BJ (cell line): ENCODE measurements around the gene CD99. TPM values are rescaled to one million over a fixed set of nuclear protein-coding genes. Genes with fewer than 3 reads are reported as not detected.
"Not testable (repeated sequence)": the region's sequence is repeated elsewhere in the genome, so short reads cannot be mapped to it uniquely, and the experiment has no call there.

ENCODE experiments used
- CTCF ChIA-PET: fragments of 350-600 bp; formaldehyde crosslinking; extraction: SDS; loops from one replicate; lab custom pipeline; 2021; ENCODE audit warnings: antibody characterized with exemption, inconsistent platforms; lab: Yijun Ruan, JAX
- POLR2A ChIA-PET: fragments of 300-600 bp; sonication (Branson Sonifier 250); formaldehyde crosslinking; extraction: SDS; loops from one replicate; lab custom pipeline; 2021; ENCODE audit warnings: antibody characterized with exemption; lab: Charles Lee
- DNase-seq: peaks from one replicate; pipeline ENCODE4 v3.0.0-alpha.2; 2011; ENCODE audit warnings: low read depth
- H3K27me3 ChIP-seq: 2 replicates; pipeline ENCODE4 v1.6.0; 2011; ENCODE audit warnings: low read length; ENCODE audit not compliant: control insufficient read depth, insufficient read depth
- H3K36me3 ChIP-seq: 2 replicates; pipeline ENCODE4 v1.5.1; 2011; ENCODE audit warnings: low read length; ENCODE audit not compliant: control insufficient read depth, insufficient read depth
- H3K4me3 ChIP-seq: 2 replicates; pipeline ENCODE4 v1.5.1; 2011; ENCODE audit warnings: low read depth, mild to moderate bottlenecking, control low read depth, low read length
- polyA plus RNA-seq: library from polyadenylated mRNA; depleted of rRNA; stranded (reverse); fragments of >200 nt; gene quantifications from 2 replicates; pipeline ENCODE4 v1.2.3, GENCODE V29; 2011
- TF ChIP-seq, protein P1 (sequence below): IDR thresholded peaks from 2 replicates; pipeline ENCODE4 v1.5.1; 2011; ENCODE audit warnings: low read depth, mild to moderate bottlenecking, control low read depth, inconsistent platforms, low read length, moderate library complexity; ENCODE audit not compliant: insufficient read depth

The CD99 gene
- polyA plus RNA-seq, 1 experiment = 479 TPM

DNA sequence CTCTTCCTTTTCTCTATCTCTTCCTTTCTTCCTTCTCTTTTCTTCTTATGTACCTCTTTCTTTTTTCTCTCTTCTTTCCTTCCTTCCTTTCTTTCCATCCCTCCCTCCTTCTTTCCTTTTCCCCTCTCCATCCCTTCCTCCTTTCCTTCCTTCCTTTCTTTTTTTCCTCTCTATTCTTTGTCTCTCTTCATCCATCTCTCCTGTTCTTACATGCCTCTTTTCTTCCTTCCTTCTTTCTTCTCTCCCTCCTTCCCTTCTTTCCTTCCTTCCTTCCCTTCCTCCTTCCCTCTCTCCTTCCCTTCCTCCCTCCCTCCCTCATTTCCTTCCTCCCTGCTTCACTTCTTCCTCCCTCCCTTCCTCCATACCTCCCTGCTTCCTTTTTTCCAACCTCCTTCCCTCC is 41.6 kb downstream of the CD99 start:
- ChIA-PET POLR2A (no interaction called here), CTCF (no interaction called here)
- no peaks in the 10 kb centered on the region for H3K27me3 ChIP-seq
- H3K36me3 ChIP-seq = peaks cover 19% of the 10 kb centered on the region
- no peak overlapping the region for H3K4me3 ChIP-seq
- TF ChIP-seq, protein P1, sequence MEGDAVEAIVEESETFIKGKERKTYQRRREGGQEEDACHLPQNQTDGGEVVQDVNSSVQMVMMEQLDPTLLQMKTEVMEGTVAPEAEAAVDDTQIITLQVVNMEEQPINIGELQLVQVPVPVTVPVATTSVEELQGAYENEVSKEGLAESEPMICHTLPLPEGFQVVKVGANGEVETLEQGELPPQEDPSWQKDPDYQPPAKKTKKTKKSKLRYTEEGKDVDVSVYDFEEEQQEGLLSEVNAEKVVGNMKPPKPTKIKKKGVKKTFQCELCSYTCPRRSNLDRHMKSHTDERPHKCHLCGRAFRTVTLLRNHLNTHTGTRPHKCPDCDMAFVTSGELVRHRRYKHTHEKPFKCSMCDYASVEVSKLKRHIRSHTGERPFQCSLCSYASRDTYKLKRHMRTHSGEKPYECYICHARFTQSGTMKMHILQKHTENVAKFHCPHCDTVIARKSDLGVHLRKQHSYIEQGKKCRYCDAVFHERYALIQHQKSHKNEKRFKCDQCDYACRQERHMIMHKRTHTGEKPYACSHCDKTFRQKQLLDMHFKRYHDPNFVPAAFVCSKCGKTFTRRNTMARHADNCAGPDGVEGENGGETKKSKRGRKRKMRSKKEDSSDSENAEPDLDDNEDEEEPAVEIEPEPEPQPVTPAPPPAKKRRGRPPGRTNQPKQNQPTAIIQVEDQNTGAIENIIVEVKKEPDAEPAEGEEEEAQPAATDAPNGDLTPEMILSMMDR = no peak
- no peak for DNase-seq

DNA sequence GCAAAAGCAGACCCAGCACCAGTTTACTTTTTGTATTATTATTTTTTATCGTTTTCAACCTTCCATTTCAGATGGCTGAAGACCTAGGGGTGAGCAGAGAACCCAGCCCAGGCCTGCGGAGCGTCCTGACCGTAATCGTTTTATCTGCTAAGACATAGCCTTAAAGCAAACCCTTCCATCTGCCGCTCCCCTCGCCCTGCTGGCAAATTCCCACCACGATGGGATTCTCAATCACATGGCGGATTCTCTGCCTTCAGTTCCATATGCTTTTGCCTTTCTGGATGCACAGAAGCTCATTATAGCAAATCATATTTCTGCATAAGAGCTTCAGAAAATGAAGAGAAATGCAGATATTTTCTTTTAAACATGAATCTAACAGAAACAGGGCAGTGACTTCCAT is 42.2 kb downstream of the CD99 start:
- ChIA-PET POLR2A (no interaction called here), CTCF (no interaction called here)
- Histone ChIP-seq H3K36me3 (peaks cover 20% of the 10 kb centered on the region), H3K4me3 (no peak overlapping the region), H3K27me3 (no peaks in the 10 kb centered on the region)
- no peak for DNase-seq
- TF ChIP-seq, protein P1 = no peak

DNA sequence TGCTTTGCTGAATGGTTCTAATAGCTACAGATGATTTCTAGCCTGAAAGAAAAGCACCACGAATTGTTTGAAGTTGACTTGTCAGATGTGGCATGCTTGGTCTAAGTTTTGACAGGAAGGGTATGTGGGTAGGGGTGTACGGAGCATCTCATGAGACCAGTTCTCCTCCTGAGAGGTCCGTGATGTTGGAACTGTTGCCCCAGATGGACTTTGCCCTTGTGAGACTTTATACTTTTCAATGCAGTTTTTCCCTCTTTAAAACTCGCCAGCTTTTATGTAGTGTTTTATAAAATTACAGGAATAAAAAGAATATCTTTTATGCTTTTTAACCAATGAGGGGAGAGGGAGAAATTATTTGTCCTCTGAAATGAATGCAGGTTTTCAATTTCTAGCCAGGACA is 44.2 kb downstream of the CD99 start:
- Histone ChIP-seq H3K27me3 (no peaks in the 10 kb centered on the region), H3K4me3 (no peak overlapping the region), H3K36me3 (peaks cover 22% of the 10 kb centered on the region)
- TF ChIP-seq, protein P1 = no peak
- CTCF ChIA-PET = no interaction called here
- no peak for DNase-seq
- POLR2A ChIA-PET = no interaction called here

DNA sequence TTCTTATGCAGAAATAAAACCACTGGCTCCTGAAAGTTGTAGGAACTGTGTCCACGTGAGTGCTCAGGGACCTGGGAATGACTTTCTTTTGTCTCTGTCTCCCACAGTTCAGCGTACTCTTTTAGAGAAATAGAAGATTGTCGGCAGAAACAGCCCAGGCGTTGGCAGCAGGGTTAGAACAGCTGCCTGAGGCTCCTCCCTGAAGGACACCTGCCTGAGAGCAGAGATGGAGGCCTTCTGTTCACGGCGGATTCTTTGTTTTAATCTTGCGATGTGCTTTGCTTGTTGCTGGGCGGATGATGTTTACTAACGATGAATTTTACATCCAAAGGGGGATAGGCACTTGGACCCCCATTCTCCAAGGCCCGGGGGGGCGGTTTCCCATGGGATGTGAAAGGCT is 49.6 kb downstream of the CD99 start:
- TF ChIP-seq, protein P1 = no peak
- POLR2A ChIA-PET = no interaction called here
- Histone ChIP-seq H3K4me3 (no peak overlapping the region), H3K27me3 (no peaks in the 10 kb centered on the region), H3K36me3 (peaks cover 15% of the 10 kb centered on the region)
- CTCF ChIA-PET = no interaction called here
- DNase-seq = no peak

DNA sequence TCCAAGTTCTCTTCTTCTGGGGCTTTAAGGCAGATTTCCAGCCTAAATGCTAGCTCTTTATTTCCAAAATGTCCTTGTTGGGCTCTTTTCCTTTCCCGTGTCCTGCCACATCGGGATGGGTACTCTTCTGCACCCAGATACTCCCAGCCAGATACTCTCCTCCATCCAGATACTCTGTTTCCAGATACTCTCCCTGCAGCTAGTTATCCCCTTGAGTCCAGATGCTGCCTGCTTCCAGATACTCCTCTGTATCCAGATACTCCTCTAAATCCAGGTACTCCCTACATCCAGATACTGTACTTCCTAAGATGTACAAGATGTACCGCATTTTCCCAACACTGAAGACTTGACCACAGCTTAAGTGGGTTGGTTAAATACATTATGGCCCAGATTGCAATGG is 50.3 kb downstream of the CD99 start:
- ChIA-PET POLR2A (no interaction called here), CTCF (no interaction called here)
- H3K27me3 ChIP-seq = no peaks in the 10 kb centered on the region
- no peak for DNase-seq
- peaks cover 14% of the 10 kb centered on the region for H3K36me3 ChIP-seq
- TF ChIP-seq, protein P1 = no peak
- no peak overlapping the region for H3K4me3 ChIP-seq

DNA sequence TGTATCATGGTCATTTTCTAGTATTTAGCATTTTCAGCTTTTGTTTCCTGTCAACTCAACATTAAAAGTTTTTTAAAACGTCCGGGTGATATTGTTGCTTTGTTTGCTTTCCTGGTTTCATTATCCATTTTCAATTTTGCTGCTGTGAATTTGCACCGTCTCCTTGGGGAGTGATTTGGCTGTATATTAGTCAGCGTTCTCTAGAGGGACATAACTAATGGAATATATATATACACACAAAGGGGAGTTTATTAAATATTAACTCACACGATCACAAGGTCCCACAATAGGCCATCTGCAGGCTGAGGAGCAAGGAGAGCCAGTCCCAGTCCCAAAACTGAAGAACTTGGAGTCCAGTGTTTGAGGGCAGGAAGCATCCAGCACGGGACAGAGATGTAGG is 55.2 kb downstream of the CD99 start:
- POLR2A ChIA-PET, DNase-seq, H3K4me3 ChIP-seq, H3K27me3 ChIP-seq, CTCF ChIA-PET, H3K36me3 ChIP-seq: not testable (repeated sequence)
